SJCRH30 (cell line): ENCODE measurements around the gene L3MBTL2. TPM values are rescaled to one million over a fixed set of nuclear protein-coding genes. Genes with fewer than 3 reads are reported as not detected.

ENCODE experiments used
- DNase-seq, 2 experiments: peaks; one replicate each; pipeline ENCODE4 v3.0.0-alpha.2; 2015 to 2020
- H3K27ac ChIP-seq: fragments of 250-450 bp; sonication (Bioruptor Pico); 2 replicates; pipeline ENCODE4 v1.5.1; 2020; ENCODE audit warnings: mild to moderate bottlenecking, moderate library complexity
- H3K27me3 ChIP-seq: fragments of 250-450 bp; sonication (Bioruptor Pico); 2 replicates; pipeline ENCODE4 v1.5.1; 2020; ENCODE audit warnings: mild to moderate bottlenecking, moderate library complexity
- H3K36me3 ChIP-seq: fragments of 250-450 bp; sonication (Bioruptor Pico); 2 replicates; pipeline ENCODE4 v1.5.1; 2020; ENCODE audit warnings: mild to moderate bottlenecking, moderate library complexity
- H3K4me1 ChIP-seq: fragments of 250-450 bp; sonication (Bioruptor Pico); 2 replicates; pipeline ENCODE4 v1.5.1; 2020; ENCODE audit warnings: mild to moderate bottlenecking, moderate library complexity
- H3K4me3 ChIP-seq: fragments of 250-450 bp; sonication (Bioruptor Pico); 2 replicates; pipeline ENCODE4 v1.5.1; 2020; ENCODE audit warnings: mild to moderate bottlenecking, moderate library complexity
- H3K9me3 ChIP-seq: fragments of 250-450 bp; sonication (Bioruptor Pico); replicated peaks from 2 replicates; pipeline ENCODE4 v1.5.1; 2020; ENCODE audit warnings: mild to moderate bottlenecking, moderate library complexity
- total RNA-seq: library from RNA; depleted of rRNA; stranded (reverse); fragments of >200 nt; shearing (Covaris generic); gene quantifications from 2 replicates; pipeline ENCODE4 v1.2.3, GENCODE V29; 2014

The L3MBTL2 gene
- total RNA-seq, 1 experiment from 2014 or later = 21.6 TPM

DNA sequence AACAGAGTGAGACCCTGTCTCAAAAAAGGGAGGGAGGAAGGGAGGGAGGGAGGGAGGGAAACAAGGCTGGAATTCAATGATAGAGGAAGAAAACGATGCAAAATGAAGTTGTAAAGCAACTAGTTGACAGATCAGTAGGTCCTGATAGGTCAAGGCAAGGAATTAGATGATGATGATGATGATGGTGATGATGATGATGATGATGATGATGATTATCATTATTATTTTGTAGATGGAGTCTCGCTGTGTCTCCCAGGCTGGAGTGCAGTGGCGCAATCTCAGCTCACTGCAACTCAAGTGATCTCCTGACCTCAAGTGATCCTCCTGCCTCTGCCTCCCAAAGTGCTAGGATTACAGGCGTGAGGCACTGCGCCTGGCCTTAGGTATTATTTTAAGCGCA, 11.3 kb upstream of the L3MBTL2 start:
- no peaks in the 10 kb centered on the region for H3K36me3 ChIP-seq
- DNase-seq = no peak
- no peak overlapping the region for H3K27ac ChIP-seq
- no peaks in the 10 kb centered on the region for H3K9me3 ChIP-seq
- H3K4me1 ChIP-seq = no peaks in the 10 kb centered on the region
- H3K4me3 ChIP-seq = no peak overlapping the region
- no peaks in the 10 kb centered on the region for H3K27me3 ChIP-seq

- peak overlapping the region; percentile 92 for H3K4me3 ChIP-seq
- H3K27ac ChIP-seq = no peak overlapping the region
- no peaks in the 10 kb centered on the region for H3K27me3 ChIP-seq
- peak; percentile 79 to 83 for DNase-seq
- no peaks in the 10 kb centered on the region for H3K36me3 ChIP-seq
- H3K4me1 ChIP-seq = no peaks in the 10 kb centered on the region
- H3K9me3 ChIP-seq = no peaks in the 10 kb centered on the region
Observed at GRCh38 chr22:41197038-41197972, 7.8 kb upstream of the L3MBTL2 start.

DNA sequence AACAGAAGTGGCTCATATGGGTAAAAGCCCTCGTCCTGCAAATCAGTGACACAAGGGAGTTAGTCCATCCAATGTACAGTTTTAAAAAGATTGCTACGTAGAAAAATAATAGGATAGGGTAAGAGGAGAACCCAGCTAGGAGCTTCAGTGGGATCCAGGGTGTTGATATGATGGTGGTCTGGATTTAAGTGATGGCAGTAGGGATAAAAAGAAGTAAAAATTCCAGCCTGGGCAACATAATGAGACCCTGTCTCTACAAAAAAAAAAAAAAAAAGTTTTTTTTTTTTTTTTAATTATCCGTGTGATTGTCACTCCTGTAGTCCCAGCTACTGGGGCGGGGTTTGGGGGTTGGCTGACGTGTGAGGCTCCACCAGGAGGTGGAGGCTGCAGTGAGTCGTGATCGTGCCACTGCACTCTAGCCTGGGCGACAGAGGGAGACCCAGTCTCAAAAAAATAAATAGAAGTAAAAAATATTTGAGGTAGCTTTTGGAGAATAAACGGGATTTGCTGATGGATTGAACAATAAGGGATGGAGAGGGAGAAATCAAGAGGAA, 7.0 kb upstream of the L3MBTL2 start:
- no peaks in the 10 kb centered on the region for H3K27me3 ChIP-seq
- no peaks in the 10 kb centered on the region for H3K4me1 ChIP-seq
- H3K27ac ChIP-seq = no peak overlapping the region
- peak overlapping the region; percentile 92 for H3K4me3 ChIP-seq
- no peaks in the 10 kb centered on the region for H3K9me3 ChIP-seq
- H3K36me3 ChIP-seq = no peaks in the 10 kb centered on the region
- peak; percentile 41 to 59 for DNase-seq

DNA sequence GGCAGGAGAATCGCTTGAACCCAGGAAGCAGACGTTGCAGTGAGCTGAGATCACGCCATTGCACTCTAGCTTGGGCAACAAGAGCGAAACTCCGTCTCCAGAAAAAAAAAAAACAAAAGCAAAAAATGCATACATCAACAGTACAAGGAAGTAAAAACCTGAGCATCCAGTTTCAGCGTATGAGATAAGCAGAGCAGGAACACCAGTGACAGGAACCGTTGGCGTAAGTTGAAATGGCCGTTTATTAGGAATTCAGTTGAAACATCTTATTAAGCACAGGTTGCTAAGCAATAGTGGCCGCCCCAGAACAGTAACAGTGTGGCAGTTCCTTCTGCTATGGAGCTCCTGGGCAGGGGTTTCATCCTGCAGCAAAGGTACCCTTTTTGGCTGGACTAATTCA, 4.0 kb upstream of the L3MBTL2 start:
- no peak overlapping the region for H3K4me3 ChIP-seq
- no peaks in the 10 kb centered on the region for H3K4me1 ChIP-seq
- no peaks in the 10 kb centered on the region for H3K9me3 ChIP-seq
- DNase-seq = no peak
- H3K27me3 ChIP-seq = no peaks in the 10 kb centered on the region
- no peaks in the 10 kb centered on the region for H3K36me3 ChIP-seq
- no peak overlapping the region for H3K27ac ChIP-seq

GRCh38 chr22:41203118-41203517, 2.0 kb upstream of the L3MBTL2 start:
- H3K27me3 ChIP-seq = no peaks in the 10 kb centered on the region
- DNase-seq = no peak
- H3K4me1 ChIP-seq = no peaks in the 10 kb centered on the region
- no peaks in the 10 kb centered on the region for H3K36me3 ChIP-seq
- no peak overlapping the region for H3K4me3 ChIP-seq
- H3K27ac ChIP-seq = no peak overlapping the region
- H3K9me3 ChIP-seq = no peaks in the 10 kb centered on the region

GRCh38 chr22:41204066-41204465, 1.0 kb upstream of the L3MBTL2 start:
- H3K27me3 ChIP-seq = no peaks in the 10 kb centered on the region
- no peak overlapping the region for H3K4me3 ChIP-seq
- H3K9me3 ChIP-seq = no peaks in the 10 kb centered on the region
- DNase-seq = no peak
- H3K36me3 ChIP-seq = no peaks in the 10 kb centered on the region
- H3K4me1 ChIP-seq = no peaks in the 10 kb centered on the region
- no peak overlapping the region for H3K27ac ChIP-seq

- Histone ChIP-seq H3K4me3 (no peak overlapping the region), H3K9me3 (no peaks in the 10 kb centered on the region), H3K4me1 (no peaks in the 10 kb centered on the region), H3K36me3 (0 out of 2 replicates have a peak, but pooled peaks cover 3% of the 10 kb centered on the region), H3K27ac (no peak overlapping the region), H3K27me3 (no peaks in the 10 kb centered on the region)
- no peak for DNase-seq
Observed at GRCh38 chr22:41206719-41207118, 1.6 kb downstream of the L3MBTL2 start.

DNA sequence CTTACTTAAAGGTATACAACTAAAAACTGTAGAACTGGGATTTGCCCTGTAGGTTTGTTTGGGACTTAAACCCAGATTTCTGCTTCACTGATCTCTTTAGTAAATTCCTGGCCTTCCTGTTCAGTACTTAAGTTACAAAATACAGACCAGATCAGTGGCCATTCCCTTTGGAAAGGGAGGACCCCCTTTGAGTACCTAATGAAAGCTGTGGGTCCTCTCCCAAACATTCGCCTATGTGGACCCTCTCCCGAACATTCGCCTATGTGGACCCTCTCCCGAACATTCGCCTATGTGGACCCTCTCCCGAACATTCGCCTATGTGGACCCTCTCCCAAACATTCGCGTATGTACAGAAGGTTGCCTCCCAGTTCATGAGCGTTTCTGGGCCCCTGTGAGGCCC, 10.3 kb downstream of the L3MBTL2 start:
- H3K9me3 ChIP-seq = 0 out of 2 replicates have a peak, but pooled peaks cover 3% of the 10 kb centered on the region
- H3K4me3 ChIP-seq = no peak overlapping the region
- H3K27me3 ChIP-seq = no peaks in the 10 kb centered on the region
- peaks cover 15% of the 10 kb centered on the region for H3K4me1 ChIP-seq
- no peak for DNase-seq
- H3K36me3 ChIP-seq = peaks cover 20% of the 10 kb centered on the region
- no peak overlapping the region for H3K27ac ChIP-seq

GRCh38 chr22:41215926-41216325, 10.8 kb downstream of the L3MBTL2 start:
- no peak overlapping the region for H3K4me3 ChIP-seq
- DNase-seq = no peak
- H3K4me1 ChIP-seq = peaks cover 15% of the 10 kb centered on the region
- H3K27ac ChIP-seq = no peak overlapping the region
- 0 out of 2 replicates have a peak, but pooled peaks cover 3% of the 10 kb centered on the region for H3K9me3 ChIP-seq
- H3K27me3 ChIP-seq = no peaks in the 10 kb centered on the region
- H3K36me3 ChIP-seq = peaks cover 22% of the 10 kb centered on the region

DNA sequence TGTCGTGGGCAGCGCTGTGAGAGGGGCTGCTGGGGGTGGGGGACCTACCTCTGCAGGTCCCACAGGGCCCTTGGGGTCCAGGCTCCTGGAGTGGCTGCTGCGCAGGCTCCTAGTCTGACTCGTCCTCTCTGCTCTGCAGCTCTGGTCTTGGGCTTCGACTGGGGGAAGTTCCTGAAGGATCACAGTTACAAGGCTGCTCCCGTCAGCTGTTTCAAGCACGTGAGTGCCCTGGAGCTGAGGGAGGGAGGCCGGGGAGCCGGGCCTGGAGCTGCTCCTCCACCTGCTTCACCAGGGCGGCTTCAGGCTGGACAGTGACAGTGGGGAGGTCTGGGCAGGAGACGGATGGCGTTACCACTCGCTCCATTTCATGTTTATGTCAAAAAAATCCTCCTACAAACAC, 11.9 kb downstream of the L3MBTL2 start:
- peaks cover 26% of the 10 kb centered on the region for H3K36me3 ChIP-seq
- peak overlapping the region; percentile 42 for H3K4me3 ChIP-seq
- peak; percentile 77 to 84 for DNase-seq
- 0 out of 2 replicates have a peak, but pooled peaks cover 3% of the 10 kb centered on the region for H3K9me3 ChIP-seq
- H3K4me1 ChIP-seq = peaks cover 15% of the 10 kb centered on the region
- H3K27ac ChIP-seq = peak overlapping the region; percentile 53
- no peaks in the 10 kb centered on the region for H3K27me3 ChIP-seq

DNA sequence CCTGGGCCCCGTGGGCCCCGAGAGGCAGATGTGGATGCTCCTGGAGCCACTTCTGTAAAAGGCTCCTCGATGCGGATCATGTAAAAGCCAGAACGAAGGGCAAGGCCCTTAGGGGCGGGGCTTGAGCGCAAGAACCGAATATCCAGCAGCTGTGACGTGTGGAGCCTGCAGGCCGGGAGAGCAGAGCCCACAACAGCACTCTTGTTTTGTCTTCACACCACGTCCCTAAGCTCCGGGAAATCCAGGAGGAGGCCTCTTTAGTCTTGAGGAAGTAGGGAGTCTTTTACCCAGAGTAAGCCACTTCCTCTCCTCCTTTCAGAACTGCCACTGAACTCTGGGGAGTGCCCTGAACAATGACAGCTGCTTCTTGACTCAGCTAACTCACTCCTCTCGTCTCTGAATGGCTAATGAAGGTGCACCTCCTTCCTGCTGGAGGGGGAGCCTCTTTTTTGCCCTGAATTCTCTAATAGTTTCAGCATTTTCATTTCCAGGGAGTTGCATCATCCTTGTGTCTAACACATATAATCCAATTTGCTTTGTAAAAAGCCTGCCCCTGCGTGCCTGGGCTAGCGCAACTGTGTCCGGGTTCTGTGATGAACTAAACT, 12.5 kb downstream of the L3MBTL2 start:
- peak; percentile 69 to 81 for DNase-seq
- Histone ChIP-seq H3K9me3 (0 out of 2 replicates have a peak, but pooled peaks cover 3% of the 10 kb centered on the region), H3K27me3 (no peaks in the 10 kb centered on the region), H3K4me1 (peaks cover 15% of the 10 kb centered on the region), H3K27ac (peak overlapping the region; percentile 53), H3K4me3 (peak overlapping the region; percentile 42), H3K36me3 (peaks cover 26% of the 10 kb centered on the region)

GRCh38 chr22:41222846-41223507, 17.9 kb downstream of the L3MBTL2 start:
- H3K36me3 ChIP-seq = peaks cover 10% of the 10 kb centered on the region

DNA sequence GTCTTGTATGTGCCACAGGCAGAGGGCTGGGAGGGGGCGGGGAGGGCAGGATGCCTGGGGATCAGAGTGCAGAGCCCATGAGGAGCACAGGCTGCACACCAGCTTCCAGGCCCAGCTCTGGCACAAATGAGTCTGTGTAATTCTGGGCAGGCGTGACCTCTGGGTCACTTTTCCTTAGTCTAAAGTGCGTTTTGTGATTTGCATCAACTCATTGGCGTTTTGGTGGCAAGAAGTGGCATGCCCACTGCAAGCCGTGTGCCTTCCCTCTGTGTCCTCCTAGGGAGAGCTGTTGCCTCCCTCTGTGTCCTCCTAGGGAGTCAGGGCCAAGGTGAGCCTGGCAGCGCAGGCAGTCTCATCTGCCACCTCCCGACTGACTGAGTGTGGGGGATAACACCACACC, 18.4 kb downstream of the L3MBTL2 start:
- peaks cover 10% of the 10 kb centered on the region for H3K36me3 ChIP-seq
- H3K27me3 ChIP-seq = no peaks in the 10 kb centered on the region
- no peak overlapping the region for H3K27ac ChIP-seq
- H3K4me1 ChIP-seq = no peaks in the 10 kb centered on the region
- DNase-seq = no peak
- no peaks in the 10 kb centered on the region for H3K9me3 ChIP-seq
- H3K4me3 ChIP-seq = no peak overlapping the region

More at GRCh38 chr22:41222846-41223507, 17.9 kb downstream of the L3MBTL2 start:
- Histone ChIP-seq H3K27me3 (no peaks in the 10 kb centered on the region), H3K9me3 (no peaks in the 10 kb centered on the region), H3K4me3 (no peak overlapping the region), H3K27ac (no peak overlapping the region), H3K4me1 (peaks cover 3% of the 10 kb centered on the region; the same call in 1 of the 2 replicates)
- DNase-seq = no peak

GRCh38 chr22:41226723-41227655, 21.9 kb downstream of the L3MBTL2 start:
- Histone ChIP-seq H3K27ac (no peak overlapping the region), H3K36me3 (peaks cover 4% of the 10 kb centered on the region)

More at GRCh38 chr22:41226723-41227655, 21.9 kb downstream of the L3MBTL2 start:
- Histone ChIP-seq H3K27me3 (no peaks in the 10 kb centered on the region), H3K4me1 (no peaks in the 10 kb centered on the region), H3K9me3 (no peaks in the 10 kb centered on the region), H3K4me3 (no peak overlapping the region)
- no peak for DNase-seq
